ENCODE data around the gene SF3B2.

- TF ChIP-seq CTCF (IDR thresholded peaks at IDR 0.05), result no peak
- no peak for TF ChIP-seq POLR2A (IDR thresholded peaks at IDR 0.05)
Observed at GRCh38 chr11:66004186-66004585, 48.0 kb upstream of the SF3B2 start.

Data from body of pancreas (tissue), 4 donors.